GM12892 (cell line): ENCODE results near the gene UGT1A4.

Source experiments
- POLR2A ChIP-seq: IDR thresholded peaks from 2 replicates; pipeline ENCODE4 v1.6.1; 2011; ENCODE audit warnings: low read depth, low read length, control low read depth
- POLR2AphosphoS5 ChIP-seq: IDR thresholded peaks from 2 replicates; pipeline ENCODE4 v1.6.1; 2011; ENCODE audit warnings: low read depth, low read length, control low read depth
- TAF1 ChIP-seq: IDR thresholded peaks from 2 replicates; pipeline ENCODE4 v1.6.1; 2011; ENCODE audit warnings: low read depth, mild to moderate bottlenecking, control low read depth, low read length, borderline replicate concordance

DNA sequence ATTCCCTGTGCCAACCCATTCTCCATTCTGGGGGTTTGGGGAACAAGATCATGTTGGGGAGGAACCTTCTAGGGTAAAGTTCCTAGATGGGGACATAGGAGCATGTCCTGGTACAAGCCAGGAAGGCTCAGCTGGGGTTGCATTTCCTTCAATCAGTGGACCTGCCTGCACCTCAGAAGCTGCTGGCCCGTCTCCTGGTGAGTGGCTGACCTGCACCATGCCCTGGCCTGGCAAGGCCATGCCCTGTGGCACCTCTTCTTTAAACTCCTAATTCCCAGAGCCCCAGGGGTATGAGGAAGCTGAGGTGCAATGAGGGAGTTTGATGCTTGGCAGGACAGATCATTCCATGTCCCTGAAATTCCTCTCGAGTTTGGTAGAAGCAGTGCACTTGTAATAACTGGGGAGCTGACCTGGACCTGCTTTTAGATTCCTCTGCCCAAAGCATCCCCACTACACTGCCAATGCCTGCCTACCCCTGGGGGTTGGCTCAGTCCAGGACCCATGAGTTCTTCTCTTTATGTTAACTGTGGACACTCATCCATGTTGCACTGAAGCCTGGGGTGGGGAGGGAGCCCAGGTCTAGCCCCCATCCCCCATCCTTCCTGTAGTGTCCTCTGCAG, 84.9 kb downstream of the UGT1A4 start:
- TF ChIP-seq POLR2A (no peak), POLR2AphosphoS5 (no peak), TAF1 (no peak)
